Measurements from ENCODE around the gene TSEN54.
"Not testable (repeated sequence)": the region's sequence is repeated elsewhere in the genome, so short reads cannot be mapped to it uniquely, and the experiment has no call there.

DNA sequence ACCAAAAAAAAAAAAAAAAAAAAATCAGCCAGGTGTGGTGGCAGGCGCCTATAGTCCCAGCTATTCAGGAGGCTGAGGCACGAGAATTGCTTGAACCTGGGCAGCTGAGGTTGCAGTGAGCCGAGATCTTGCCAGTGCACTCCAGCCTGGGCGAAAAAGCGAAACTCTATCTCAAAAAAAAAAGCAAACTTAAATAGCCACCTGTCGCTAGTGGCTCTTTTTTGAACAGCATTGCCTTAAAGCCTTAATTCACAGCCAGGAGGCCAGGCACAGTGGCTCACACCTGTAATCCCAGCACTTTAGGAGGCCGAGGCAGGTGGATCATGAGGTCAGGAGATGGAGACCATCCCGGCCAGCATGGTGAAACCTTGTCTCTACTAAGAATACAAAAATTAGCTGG lies 4.1 kb downstream of the TSEN54 start:
- TF ChIP-seq, protein P1, sequence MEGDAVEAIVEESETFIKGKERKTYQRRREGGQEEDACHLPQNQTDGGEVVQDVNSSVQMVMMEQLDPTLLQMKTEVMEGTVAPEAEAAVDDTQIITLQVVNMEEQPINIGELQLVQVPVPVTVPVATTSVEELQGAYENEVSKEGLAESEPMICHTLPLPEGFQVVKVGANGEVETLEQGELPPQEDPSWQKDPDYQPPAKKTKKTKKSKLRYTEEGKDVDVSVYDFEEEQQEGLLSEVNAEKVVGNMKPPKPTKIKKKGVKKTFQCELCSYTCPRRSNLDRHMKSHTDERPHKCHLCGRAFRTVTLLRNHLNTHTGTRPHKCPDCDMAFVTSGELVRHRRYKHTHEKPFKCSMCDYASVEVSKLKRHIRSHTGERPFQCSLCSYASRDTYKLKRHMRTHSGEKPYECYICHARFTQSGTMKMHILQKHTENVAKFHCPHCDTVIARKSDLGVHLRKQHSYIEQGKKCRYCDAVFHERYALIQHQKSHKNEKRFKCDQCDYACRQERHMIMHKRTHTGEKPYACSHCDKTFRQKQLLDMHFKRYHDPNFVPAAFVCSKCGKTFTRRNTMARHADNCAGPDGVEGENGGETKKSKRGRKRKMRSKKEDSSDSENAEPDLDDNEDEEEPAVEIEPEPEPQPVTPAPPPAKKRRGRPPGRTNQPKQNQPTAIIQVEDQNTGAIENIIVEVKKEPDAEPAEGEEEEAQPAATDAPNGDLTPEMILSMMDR (IDR thresholded peaks at IDR 0.05) = not testable (repeated sequence)
- TF ChIP-seq ZFX (IDR thresholded peaks at IDR 0.05; ENCODE audit: borderline replicate concordance) = not testable (repeated sequence)

Data from 22Rv1 (cell line).